Activated T-helper 2 cell treated with anti-CD3 and anti-CD28 coated beads, Interferon-gamma antibody, Interleukin-2, Interleukin-4, amounts not matched to agents 10 μg/mL and 5 μg/mL and 100 μg/mL, durations not matched to agents 14 hours and 24 hours and 36 hours (primary cell): Measurements from ENCODE around the gene CR2. TPM values are rescaled to one million over a fixed set of nuclear protein-coding genes. Genes with fewer than 3 reads are reported as not detected.
"Not testable (repeated sequence)": the region's sequence is repeated elsewhere in the genome, so short reads cannot be mapped to it uniquely, and the experiment has no call there.

Experiments
- DNase-seq: peaks from one replicate; pipeline ENCODE4 v3.0.0; 2021; ENCODE audit warnings: low spot score
- H3K27ac Mint-ChIP-seq: one replicate; pipeline ENCODE4 v1.8.0; 2021; ENCODE audit warnings: mixed read lengths
- H3K27me3 Mint-ChIP-seq: one replicate; pipeline ENCODE4 v1.8.0; 2021; ENCODE audit warnings: low read depth, mixed read lengths
- H3K36me3 Mint-ChIP-seq: one replicate; pipeline ENCODE4 v1.8.0; 2021; ENCODE audit warnings: low read depth, mixed read lengths
- H3K4me1 Mint-ChIP-seq: one replicate; pipeline ENCODE4 v1.8.0; 2021; ENCODE audit warnings: low read depth, mixed read lengths
- H3K4me3 Mint-ChIP-seq: one replicate; pipeline ENCODE4 v1.8.0; 2021; ENCODE audit warnings: low read depth, mild to moderate bottlenecking, moderate library complexity, mixed read lengths
- H3K9me3 Mint-ChIP-seq: one replicate; pipeline ENCODE4 v1.8.0; 2021; ENCODE audit warnings: mixed read lengths
- intact Hi-C: fragments of 100-400 bp; cut with micrococcal nuclease; formaldehyde crosslinking; loops from one replicate; pipeline ENCODE4 v1.15.1; 2023
- total RNA-seq: library from RNA; stranded (reverse); gene quantifications from 2 replicates; pipeline ENCODE4 v1.2.3, GENCODE V29; 2022

Gene CR2
- total RNA-seq, 1 donor from 2014 or later, result not detected

- no peaks in the 10 kb centered on the region for H3K9me3 Mint-ChIP-seq
- intact Hi-C loops, result loop anchor here (5.0 kb wide), 1 partner anchor 38 kb away; the partner anchor contains the start of gene CR1
- DNase-seq, result no peak
- no peaks in the 10 kb centered on the region for H3K36me3 Mint-ChIP-seq
- H3K4me1 Mint-ChIP-seq, result peaks cover 27% of the 10 kb centered on the region
- H3K4me3 Mint-ChIP-seq, result no peak overlapping the region
- H3K27ac Mint-ChIP-seq, result no peak overlapping the region
- H3K27me3 Mint-ChIP-seq, result peaks cover 16% of the 10 kb centered on the region
Observed at GRCh38 chr1:207459008-207459407, 4.9 kb downstream of the CR2 start.

GRCh38 chr1:207461649-207462048 is 7.5 kb downstream of the CR2 start:
- Mint-ChIP-seq H3K9me3 (no peaks in the 10 kb centered on the region), H3K27ac (no peak overlapping the region), H3K36me3 (no peaks in the 10 kb centered on the region), H3K4me3 (no peak overlapping the region), H3K27me3 (peaks cover 12% of the 10 kb centered on the region), H3K4me1 (peaks cover 23% of the 10 kb centered on the region)
- intact Hi-C loops, result no loop called here
- no peak for DNase-seq

- Mint-ChIP-seq H3K27ac (no peak overlapping the region), H3K4me3 (no peak overlapping the region), H3K27me3 (peaks cover 16% of the 10 kb centered on the region), H3K4me1 (peaks cover 23% of the 10 kb centered on the region), H3K36me3 (no peaks in the 10 kb centered on the region), H3K9me3 (no peaks in the 10 kb centered on the region)
- intact Hi-C loops, result no loop called here
- DNase-seq, result no peak
Observed at GRCh38 chr1:207462535-207462934, 8.4 kb downstream of the CR2 start.

- intact Hi-C loops, result no loop called here
- Mint-ChIP-seq H3K9me3 (no peaks in the 10 kb centered on the region), H3K27me3 (peaks cover 17% of the 10 kb centered on the region)
Observed at GRCh38 chr1:207463021-207463420, 8.9 kb downstream of the CR2 start.

GRCh38 chr1:207463571-207463970 is 9.4 kb downstream of the CR2 start:
- no peaks in the 10 kb centered on the region for H3K36me3 Mint-ChIP-seq
- peaks cover 19% of the 10 kb centered on the region for H3K27me3 Mint-ChIP-seq
- no peaks in the 10 kb centered on the region for H3K9me3 Mint-ChIP-seq
- no peak for DNase-seq
- peaks cover 23% of the 10 kb centered on the region for H3K4me1 Mint-ChIP-seq
- no peak overlapping the region for H3K27ac Mint-ChIP-seq
- H3K4me3 Mint-ChIP-seq, result no peak overlapping the region
- intact Hi-C loops, result no loop called here

More at GRCh38 chr1:207463021-207463420, 8.9 kb downstream of the CR2 start:
- Mint-ChIP-seq H3K36me3 (no peaks in the 10 kb centered on the region), H3K27ac (no peak overlapping the region), H3K4me1 (peaks cover 23% of the 10 kb centered on the region), H3K4me3 (no peak overlapping the region)
- DNase-seq, result no peak

GRCh38 chr1:207470927-207471326 is 16.8 kb downstream of the CR2 start:
- no peaks in the 10 kb centered on the region for H3K36me3 Mint-ChIP-seq
- no peak overlapping the region for H3K4me3 Mint-ChIP-seq
- H3K27ac Mint-ChIP-seq, result no peak overlapping the region
- intact Hi-C loops, result no loop called here
- peaks cover 2% of the 10 kb centered on the region for H3K4me1 Mint-ChIP-seq
- H3K9me3 Mint-ChIP-seq, result no peaks in the 10 kb centered on the region
- H3K27me3 Mint-ChIP-seq, result peaks cover 14% of the 10 kb centered on the region
- DNase-seq, result no peak

- Mint-ChIP-seq H3K27me3 (peaks cover 7% of the 10 kb centered on the region), H3K9me3 (no peaks in the 10 kb centered on the region), H3K4me3 (no peak overlapping the region), H3K4me1 (peaks cover 2% of the 10 kb centered on the region), H3K27ac (no peak overlapping the region), H3K36me3 (no peaks in the 10 kb centered on the region)
- intact Hi-C loops, result no loop called here
- no peak for DNase-seq
Observed at GRCh38 chr1:207474210-207474609, 20.1 kb downstream of the CR2 start.

- no peaks in the 10 kb centered on the region for H3K9me3 Mint-ChIP-seq
- intact Hi-C loops, result no loop called here
- H3K4me1 Mint-ChIP-seq, result no peaks in the 10 kb centered on the region
- H3K27ac Mint-ChIP-seq, result no peak overlapping the region
- H3K27me3 Mint-ChIP-seq, result peaks cover 17% of the 10 kb centered on the region
- no peaks in the 10 kb centered on the region for H3K36me3 Mint-ChIP-seq
- no peak overlapping the region for H3K4me3 Mint-ChIP-seq
- DNase-seq, result no peak
Observed at GRCh38 chr1:207486198-207486597, 32.1 kb downstream of the CR2 start.

GRCh38 chr1:207487636-207488035 is 33.5 kb downstream of the CR2 start:
- intact Hi-C loops, result no loop called here
- Mint-ChIP-seq H3K27me3 (peaks cover 14% of the 10 kb centered on the region), H3K4me1 (no peaks in the 10 kb centered on the region), H3K27ac (no peak overlapping the region), H3K9me3 (no peaks in the 10 kb centered on the region), H3K36me3 (no peaks in the 10 kb centered on the region), H3K4me3 (no peak overlapping the region)
- DNase-seq, result no peak

- intact Hi-C loops, result no loop called here
- peaks cover 8% of the 10 kb centered on the region for H3K4me1 Mint-ChIP-seq
- H3K27me3 Mint-ChIP-seq, result peaks cover 28% of the 10 kb centered on the region
- H3K27ac Mint-ChIP-seq, result no peak overlapping the region
- H3K9me3 Mint-ChIP-seq, result no peaks in the 10 kb centered on the region
- H3K4me3 Mint-ChIP-seq, result no peak overlapping the region
- no peaks in the 10 kb centered on the region for H3K36me3 Mint-ChIP-seq
- DNase-seq, result no peak
Observed at GRCh38 chr1:207493212-207493611, 39.1 kb downstream of the CR2 start.

- Mint-ChIP-seq H3K27ac (no peak overlapping the region), H3K27me3 (peaks cover 32% of the 10 kb centered on the region), H3K9me3 (no peaks in the 10 kb centered on the region), H3K36me3 (no peaks in the 10 kb centered on the region), H3K4me1 (peaks cover 9% of the 10 kb centered on the region), H3K4me3 (no peak overlapping the region)
- intact Hi-C loops, result no loop called here
- DNase-seq, result no peak
Observed at GRCh38 chr1:207494171-207494570, 40.0 kb downstream of the CR2 start.

- intact Hi-C loops, result loop anchor here (5.0 kb wide), 1 partner anchor 38 kb away; no protein-coding TSS in a partner anchor
- H3K9me3 Mint-ChIP-seq, H3K27ac Mint-ChIP-seq, DNase-seq, H3K4me3 Mint-ChIP-seq, H3K36me3 Mint-ChIP-seq: not testable (repeated sequence)
- H3K4me1 Mint-ChIP-seq, result peaks cover 16% of the 10 kb centered on the region
- peaks cover 30% of the 10 kb centered on the region for H3K27me3 Mint-ChIP-seq
Observed at GRCh38 chr1:207495281-207495680, 41.2 kb downstream of the CR2 start.

- Mint-ChIP-seq H3K27ac (no peak within 1 kb of the TSS), H3K4me1 (peaks cover 20% of the 10 kb centered on the region), H3K4me3 (peak within 1 kb of the TSS; percentile 49), H3K9me3 (no peaks in the 10 kb centered on the region), H3K36me3 (no peaks in the 10 kb centered on the region), H3K27me3 (peaks cover 31% of the 10 kb centered on the region)
- intact Hi-C loops, result loop anchor here (5.0 kb wide), 1 partner anchor 39 kb away; no protein-coding TSS in a partner anchor
- peak; percentile 19 for DNase-seq
Observed at GRCh38 chr1:207495801-207496792, 42.0 kb downstream of the CR2 start, which contains the start of gene CR1. CR1 (plus strand) TSS chr1:207496157; CDS start chr1:207496268, 111 bp downstream.
